Peyer's patch (tissue), 4 donors: ENCODE measurements around the gene FABP3.

Source experiments
- CTCF ChIP-seq, 6 experiments: fragments of 450-650 bp in 4 of 6; fragments of 200-600 bp in 2 of 6; sonication (generic) in 1 of 6; IDR thresholded peaks; one replicate each; pipeline ENCODE4 v1.5.1; 2017 to 2019; ENCODE audit warnings: antibody characterized with exemption in 6 of 6, mild to moderate bottlenecking in 3 of 6, moderate library complexity in 1 of 6
- POLR2A ChIP-seq, 2 donors: fragments of 450-650 bp; IDR thresholded peaks; one replicate each; pipeline ENCODE4 v1.5.1; 2017; ENCODE audit warnings: antibody characterized with exemption in 2 of 2, mild to moderate bottlenecking in 2 of 2, moderate library complexity in 2 of 2

GRCh38 chr1:31397360-31398095 lies 24.7 kb upstream of the FABP3 start:
- TF ChIP-seq CTCF (IDR thresholded peaks at IDR 0.05) (no peak), POLR2A (IDR thresholded peaks at IDR 0.05) (no peak)
